GM12878 (cell line): ENCODE measurements around the gene PIGU. TPM values are rescaled to one million over a fixed set of nuclear protein-coding genes. Genes with fewer than 3 reads are reported as not detected.

Experiments
- ATAC-seq: fragments of 200-7000 bp; cut with Tn5 transposase; 3 replicates; pipeline ENCODE4 v1.9.1; 2020; ENCODE audit warnings: mild to moderate bottlenecking, moderate library complexity
- BruUV-seq: library from RNA; stranded (reverse); fragments of 400-500 nt; replicated peaks from 2 replicates; lab custom pipeline; 2021; lab: Mats Ljungman, UMichigan
- CTCF ChIA-PET: fragments of 300-600 bp; sonication (Branson Sonifier 250); formaldehyde crosslinking; extraction: SDS; loops from one replicate; lab custom pipeline; 2021; ENCODE audit warnings: inconsistent platforms; lab: Yijun Ruan, JAX
- POLR2A ChIA-PET: fragments of 350-600 bp; formaldehyde crosslinking; extraction: SDS; loops from one replicate; lab custom pipeline; 2021; ENCODE audit warnings: inconsistent platforms; lab: Charles Lee
- RAD21 ChIA-PET: fragments of 300-600 bp; sonication (Branson Sonifier 250); formaldehyde crosslinking; loops from one replicate; lab custom pipeline; 2023; ENCODE audit warnings: antibody characterized with exemption; ENCODE audit not compliant: unreplicated experiment; lab: Charles Lee
- SMC1A ChIA-PET: fragments of 300-600 bp; sonication (Branson Sonifier 250); formaldehyde crosslinking; loops from one replicate; lab custom pipeline; 2023; ENCODE audit not compliant: unreplicated experiment, uncharacterized antibody; lab: Charles Lee
- DNase-seq: peaks from one replicate; pipeline ENCODE4 v3.0.0-alpha.2; 2011; ENCODE audit warnings: low read depth, low spot score
- FAIRE-seq: peaks from 3 replicates; lab custom pipeline; 2011; peaks lifted over from hg19 to GRCh38; lab: Jason Lieb, UNC
- H2AFZ ChIP-seq: 2 replicates; pipeline ENCODE4 v1.6.0; 2011; ENCODE audit warnings: low read depth, low read length, control low read depth; ENCODE audit not compliant: control insufficient read depth
- H3K27ac ChIP-seq: 2 replicates; pipeline ENCODE4 v1.5.1; 2011; ENCODE audit warnings: control low read depth; ENCODE audit not compliant: control insufficient read depth, insufficient read depth
- H3K27me3 ChIP-seq, 2 experiments: replicated peaks in 1 of 2; 2 replicates each; pipeline versions ENCODE4 v1.6.0 to v1.6.1; 2011; ENCODE audit warnings: low read length in 1 of 2; ENCODE audit not compliant: control insufficient read depth in 2 of 2, insufficient read depth in 2 of 2
- H3K36me3 ChIP-seq, 2 experiments: 2 replicates each; pipeline ENCODE4 v1.5.1; 2011; ENCODE audit warnings: low read length in 1 of 2; ENCODE audit not compliant: control insufficient read depth in 2 of 2, insufficient read depth in 2 of 2
- H3K4me1 ChIP-seq: 2 replicates; pipeline ENCODE4 v1.6.1; 2011; ENCODE audit warnings: mild to moderate bottlenecking, low read length, moderate library complexity, mixed read lengths; ENCODE audit not compliant: control insufficient read depth, insufficient read depth
- H3K4me2 ChIP-seq: 2 replicates; pipeline ENCODE4 v1.6.0; 2011; ENCODE audit warnings: control low read depth; ENCODE audit not compliant: control insufficient read depth, insufficient read depth
- H3K4me3 ChIP-seq: fragments of 200-600 bp; sonication (generic); 2 replicates; pipeline ENCODE4 v1.5.1; 2016
- H3K79me2 ChIP-seq: 2 replicates; pipeline ENCODE4 v1.6.0; 2011; ENCODE audit warnings: low read length; ENCODE audit not compliant: control insufficient read depth, insufficient read depth
- H3K9ac ChIP-seq: 2 replicates; pipeline ENCODE4 v1.8.0; 2011; ENCODE audit warnings: low read length, control low read depth, mixed read lengths; ENCODE audit not compliant: control insufficient read depth, insufficient read depth
- H3K9me3 ChIP-seq: replicated peaks from 3 replicates; pipeline ENCODE4 v1.5.1; 2011; ENCODE audit warnings: mild to moderate bottlenecking, low read length; ENCODE audit not compliant: control insufficient read depth, insufficient read depth
- H4K20me1 ChIP-seq: 2 replicates; pipeline ENCODE4 v1.6.0; 2011; ENCODE audit not compliant: control insufficient read depth, insufficient read depth
- IKZF2 ChIP-seq, 2 experiments: fragments of 450-650 bp; IDR thresholded peaks; 2 replicates each; pipeline ENCODE4 v1.6.1; 2017; ENCODE audit warnings: mild to moderate bottlenecking in 2 of 2, moderate library complexity in 2 of 2
- PML ChIP-seq: IDR thresholded peaks from 2 replicates; pipeline ENCODE4 v1.6.1; 2012; ENCODE audit warnings: low read length, inconsistent platforms
- WGBS: methylation state at CpG from one replicate; pipeline ENCODE4 v1.1.6; 2016; ENCODE audit warnings: low lambda C conversion rate; ENCODE audit not compliant: insufficient replicate concordance, insufficient coverage; ENCODE audit errors: missing lambda C conversion rate; 5-methylcytosine and 5-hydroxymethylcytosine counted together
- in situ Hi-C: fragments of 300-500 bp; cut with MboI; formaldehyde crosslinking; loops from 9 replicates; pipeline ENCODE4 v1.14.3; 2018; ENCODE audit warnings: mixed read lengths
- intact Hi-C: fragments of 100-400 bp; cut with micrococcal nuclease; formaldehyde crosslinking; loops from one replicate; pipeline ENCODE4 v1.14.2; 2022; ENCODE audit not compliant: unreplicated experiment
- polyA plus RNA-seq, 11 experiments: library from polyadenylated mRNA; depleted of rRNA in 4 of 11; unstranded in 6 of 11; stranded (reverse) in 5 of 11; fragments of >200 nt; fragmentation: Nextera tagmentation in 4 of 11; fragmentation: Illumina TruSeq in 1 of 11; extraction: Ambion mirVana in 4 of 11; extraction: Trizol in 1 of 11; gene quantifications; 1 replicate in 1 of 11; 2 replicates in 10 of 11; pipeline versions ENCODE4 v1.2.1 to v1.2.3, GENCODE V29; 2011 to 2016; ENCODE audit warnings: inconsistent platforms in 2 of 11, missing spikeins in 2 of 11, low read depth in 1 of 11
- total RNA-seq, 4 experiments: library from RNA; depleted of rRNA in 3 of 4; stranded (reverse); fragments of >200 nt in 3 of 4; fragmentation: Illumina TruSeq in 1 of 4; extraction: Trizol in 1 of 4; gene quantifications; 2 replicates each; pipeline versions ENCODE4 v1.2.1 to v1.2.3, GENCODE V29; 2013 to 2021
- TF ChIP-seq, protein P1 (sequence below): fragments of 450-650 bp; IDR thresholded peaks from 2 replicates; pipeline ENCODE4 v1.6.1; 2018; ENCODE audit warnings: borderline replicate concordance, mild to moderate bottlenecking; ENCODE audit not compliant: partially characterized antibody

Gene PIGU
- total and polyA plus RNA-seq, 10 of the 15 experiments (the other 5 are each of a cell fraction or from before 2014, with no cell fraction given), result 4.1 to 88.2 (median 25.0) TPM

DNA sequence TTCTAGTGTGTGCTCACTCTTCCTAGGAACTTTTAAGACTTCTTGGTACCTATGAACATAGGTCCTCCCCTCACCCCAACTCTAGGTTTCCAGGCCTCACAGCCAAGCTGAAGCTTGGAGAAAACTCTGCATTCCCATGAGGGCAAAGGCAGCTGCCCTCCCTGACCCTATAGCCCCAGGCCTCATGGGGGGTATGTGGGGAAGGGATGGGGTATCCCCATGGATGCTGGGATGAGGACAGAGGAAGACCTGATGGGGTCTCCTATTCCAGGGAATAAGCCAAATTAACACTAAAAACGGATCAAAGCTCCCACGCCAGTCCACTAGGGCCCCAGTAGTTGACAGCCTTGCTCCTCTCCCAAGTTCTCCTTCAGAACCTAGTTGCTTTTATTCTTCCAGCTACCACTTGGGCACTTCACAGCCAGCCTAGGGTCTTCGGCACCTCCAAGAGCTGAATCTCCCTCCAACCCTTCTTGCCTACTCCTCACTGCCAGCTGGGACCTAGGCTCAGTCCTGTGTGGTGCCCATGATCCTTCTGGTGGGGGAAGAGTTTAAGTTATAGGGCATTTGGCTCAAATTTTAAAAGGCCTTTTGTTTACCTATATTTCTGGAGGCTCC is 35.0 kb upstream of the PIGU start:
- Histone ChIP-seq H3K79me2 (peaks cover 4% of the 10 kb centered on the region), H3K4me2 (0 out of 2 replicates have a peak overlapping the region, but pooled peaks have one; percentile 3), H3K27ac (peak overlapping the region; percentile 5; the same call in 1 of the 2 replicates), H3K27me3 (no peaks in the 10 kb centered on the region), H3K36me3 (peaks cover 0 to 4% of the 10 kb centered on the region in 2 experiments; a peak in 3 of 4 replicates), H3K9ac (no peak overlapping the region), H3K4me1 (peaks cover 23% of the 10 kb centered on the region), H3K9me3 (no peaks in the 10 kb centered on the region), H2AFZ (no peak overlapping the region), H3K4me3 (no peak overlapping the region), H4K20me1 (no peaks in the 10 kb centered on the region)
- TF ChIP-seq IKZF2 (IDR thresholded peaks at IDR 0.05) (0 out of 4 replicates have a peak, but pooled peaks of 1 of the 2 experiments have one; percentile 12), PML (0 out of 2 replicates have a peak, but pooled peaks have one; percentile 1)
- TF ChIP-seq, protein P1, sequence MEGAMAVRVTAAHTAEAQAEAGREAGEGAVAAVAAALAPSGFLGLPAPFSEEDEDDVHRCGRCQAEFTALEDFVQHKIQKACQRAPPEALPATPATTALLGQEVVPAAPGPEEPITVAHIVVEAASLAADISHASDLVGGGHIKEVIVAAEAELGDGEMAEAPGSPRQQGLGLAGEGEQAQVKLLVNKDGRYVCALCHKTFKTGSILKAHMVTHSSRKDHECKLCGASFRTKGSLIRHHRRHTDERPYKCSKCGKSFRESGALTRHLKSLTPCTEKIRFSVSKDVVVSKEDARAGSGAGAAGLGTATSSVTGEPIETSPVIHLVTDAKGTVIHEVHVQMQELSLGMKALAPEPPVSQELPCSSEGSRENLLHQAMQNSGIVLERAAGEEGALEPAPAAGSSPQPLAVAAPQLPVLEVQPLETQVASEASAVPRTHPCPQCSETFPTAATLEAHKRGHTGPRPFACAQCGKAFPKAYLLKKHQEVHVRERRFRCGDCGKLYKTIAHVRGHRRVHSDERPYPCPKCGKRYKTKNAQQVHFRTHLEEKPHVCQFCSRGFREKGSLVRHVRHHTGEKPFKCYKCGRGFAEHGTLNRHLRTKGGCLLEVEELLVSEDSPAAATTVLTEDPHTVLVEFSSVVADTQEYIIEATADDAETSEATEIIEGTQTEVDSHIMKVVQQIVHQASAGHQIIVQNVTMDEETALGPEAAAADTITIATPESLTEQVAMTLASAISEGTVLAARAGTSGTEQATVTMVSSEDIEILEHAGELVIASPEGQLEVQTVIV, result no peak
- CTCF ChIA-PET, result interaction anchor here (0.8 to 10.2 kb wide), 3 partner anchors 42 to 173 kb away, joined by 3 to 118 read pairs (median 5); no protein-coding TSS in a partner anchor
- in situ Hi-C loops (no loop called here), intact Hi-C loops (loop anchor here (2.0 kb wide), 1 partner anchor 43 kb away; no protein-coding TSS in a partner anchor)
- RAD21 ChIA-PET, result interaction anchor here (1.3 to 7.0 kb wide), 8 partner anchors 8 to 399 kb away, joined by 5 to 112 read pairs (median 6); partner anchors contain the start of genes DYNLRB1 and TP53INP2
- POLR2A ChIA-PET, result interaction anchor here (2.5 to 3.1 kb wide), 2 partner anchors 8 kb away, joined by 11 to 18 read pairs; partner anchors contain the start of gene TP53INP2
- ATAC-seq (no peak), FAIRE-seq (no peak), DNase-seq (no peak)
- WGBS, result 81% methylated on average over 3 of the region's 3 CpGs
- no TSS peak for BruUV-seq
- SMC1A ChIA-PET, result interaction anchor here (1.1 to 13.1 kb wide), 5 partner anchors 8 to 129 kb away, joined by 3 to 146 read pairs (median 8); no protein-coding TSS in a partner anchor
